ENCODE data around the gene SWT1.
"Not testable (repeated sequence)": the region's sequence is repeated elsewhere in the genome, so short reads cannot be mapped to it uniquely, and the experiment has no call there.

Gene SWT1

DNA sequence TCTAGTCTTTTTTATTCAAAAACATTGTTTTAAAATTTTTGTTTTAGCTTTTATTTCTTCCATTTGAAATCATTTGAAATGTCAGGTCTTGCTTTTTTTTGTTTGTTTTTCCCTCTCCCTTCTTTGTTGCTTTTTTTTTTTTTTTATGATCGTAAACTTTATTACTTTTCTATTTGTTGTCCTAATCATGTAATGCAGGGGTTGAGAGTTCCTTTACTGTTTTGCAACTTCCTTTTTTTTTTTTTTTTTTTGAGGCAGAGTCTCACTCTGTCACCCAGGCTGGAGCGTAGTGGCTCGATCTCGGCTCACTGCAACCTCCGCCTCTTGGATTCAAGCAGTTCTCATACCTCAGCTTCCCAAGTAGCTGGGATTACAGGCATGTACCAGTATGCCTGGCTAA, 135.3 kb downstream of the SWT1 start:
- DNase-seq: no peak

DNA sequence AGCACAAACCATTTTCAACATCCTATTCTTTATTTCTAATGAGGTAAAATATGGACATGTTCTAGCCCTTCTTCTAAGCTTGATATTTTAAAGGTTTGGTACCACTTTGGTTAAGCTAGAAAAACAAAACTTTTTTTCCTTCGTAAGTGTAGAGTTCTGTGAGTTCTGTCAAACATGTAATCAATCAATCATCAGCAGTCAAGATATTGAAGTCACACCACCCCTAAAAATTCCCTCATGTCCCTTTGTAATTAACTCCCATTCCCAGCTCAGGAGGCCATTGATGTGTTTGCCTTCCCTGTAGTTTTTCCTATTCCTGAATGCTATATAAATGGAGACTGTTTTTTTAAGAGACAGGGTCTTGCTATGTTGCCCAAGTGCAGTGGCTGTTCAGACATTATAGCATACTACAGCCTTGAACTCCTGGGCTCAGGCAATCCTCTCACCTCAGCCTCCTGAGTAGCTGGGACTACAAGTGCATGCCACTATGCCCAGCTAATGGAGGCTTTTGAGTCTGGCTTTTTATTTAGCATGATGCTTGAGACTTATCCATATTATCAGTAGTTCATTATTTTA, 137.1 kb downstream of the SWT1 start:
- DNase-seq: no peak

DNA sequence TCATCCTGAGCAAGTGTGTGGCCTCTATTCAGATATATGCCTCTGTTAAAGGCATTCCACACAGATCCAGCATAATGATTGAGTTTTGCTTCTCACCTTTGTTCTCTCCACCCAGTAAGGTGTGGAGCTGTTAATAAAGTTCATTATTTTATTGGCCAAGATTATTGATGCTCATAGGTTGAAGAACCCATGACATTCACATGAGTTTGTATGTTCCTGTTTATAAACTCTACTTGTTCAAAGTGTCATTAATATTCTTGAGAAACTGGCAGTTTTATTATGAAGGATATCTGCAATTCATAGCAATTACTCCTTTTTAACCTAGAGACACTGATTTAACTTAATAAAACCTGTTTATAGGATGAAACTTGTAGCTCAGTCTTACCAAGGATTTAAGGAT, 138.1 kb downstream of the SWT1 start:
- no peak for DNase-seq

DNA sequence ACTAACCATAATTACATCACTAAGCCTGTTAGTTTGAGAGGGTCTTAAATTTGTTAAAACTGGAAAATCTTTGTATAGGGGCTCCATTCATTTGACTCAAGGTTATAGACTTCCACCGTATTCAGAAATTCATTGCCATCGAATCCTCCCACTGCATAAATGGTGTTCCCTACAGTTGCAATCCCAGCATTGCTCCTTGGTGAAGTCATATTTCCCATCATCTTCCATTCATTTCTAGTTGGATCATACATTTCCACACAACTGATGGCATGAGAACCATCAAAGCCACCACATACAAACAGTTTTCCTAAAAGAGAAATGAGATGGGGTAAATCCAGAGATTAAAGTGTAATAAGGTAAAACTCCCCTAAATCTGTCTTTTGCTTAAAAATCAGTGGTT, 141.0 kb downstream of the SWT1 start:
- DNase-seq: no peak

DNA sequence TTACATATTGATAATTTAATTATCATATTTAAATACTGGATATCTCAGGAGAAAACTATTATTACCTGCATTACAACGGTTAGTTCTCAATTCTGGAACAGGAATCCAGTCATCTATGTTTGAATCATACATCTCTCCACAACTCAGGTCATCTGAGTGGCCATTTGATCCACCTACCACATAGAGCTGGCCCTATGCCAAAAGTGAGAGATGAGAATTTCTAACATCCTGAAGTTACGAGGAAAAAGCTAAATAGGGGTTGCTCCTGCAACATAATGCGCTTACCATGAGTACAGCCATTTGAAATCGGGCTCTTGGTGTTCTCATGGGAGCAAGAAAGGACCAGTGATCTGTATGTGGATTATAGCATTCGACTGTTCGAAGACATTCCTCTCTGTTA, 143.2 kb downstream of the SWT1 start:
- DNase-seq: no peak

DNA sequence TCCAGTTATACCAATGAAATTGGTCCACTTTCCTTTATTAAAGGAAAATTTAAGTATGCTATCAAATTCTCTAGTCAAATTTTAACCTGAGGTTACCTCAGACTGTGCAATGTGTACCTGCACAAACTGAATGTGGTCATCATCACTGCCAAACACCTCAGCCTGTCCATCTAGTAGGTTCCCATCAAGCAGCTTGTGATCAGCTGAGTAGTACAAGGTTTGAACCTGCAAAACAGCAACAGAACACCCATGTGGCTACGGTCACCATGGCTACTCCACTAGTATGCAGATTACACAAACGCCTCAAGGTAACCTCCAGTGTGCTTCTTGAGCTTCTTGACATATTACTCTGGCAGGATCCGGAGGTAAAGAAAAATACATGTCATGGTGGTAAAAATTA, 148.5 kb downstream of the SWT1 start:
- DNase-seq: no peak

DNA sequence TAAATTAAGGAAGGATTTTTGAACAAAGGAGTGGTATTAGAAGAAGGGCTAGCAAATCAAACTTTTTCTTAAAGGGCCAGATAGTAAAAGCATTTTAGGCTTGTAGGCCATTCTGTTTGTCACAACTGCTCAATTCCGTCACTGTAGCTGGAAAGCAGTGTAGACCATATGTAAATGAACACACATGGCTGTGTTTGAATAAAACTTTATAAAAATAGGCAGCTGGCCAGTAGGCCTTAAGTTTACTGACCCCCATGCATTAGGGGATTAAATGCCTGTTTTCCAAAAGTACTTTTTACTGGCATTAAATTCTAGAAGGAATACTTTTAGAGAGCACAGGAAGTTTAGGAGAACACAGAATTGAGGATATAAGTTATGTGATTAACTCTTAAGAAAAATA, 151.2 kb downstream of the SWT1 start:
- DNase-seq: no peak

DNA sequence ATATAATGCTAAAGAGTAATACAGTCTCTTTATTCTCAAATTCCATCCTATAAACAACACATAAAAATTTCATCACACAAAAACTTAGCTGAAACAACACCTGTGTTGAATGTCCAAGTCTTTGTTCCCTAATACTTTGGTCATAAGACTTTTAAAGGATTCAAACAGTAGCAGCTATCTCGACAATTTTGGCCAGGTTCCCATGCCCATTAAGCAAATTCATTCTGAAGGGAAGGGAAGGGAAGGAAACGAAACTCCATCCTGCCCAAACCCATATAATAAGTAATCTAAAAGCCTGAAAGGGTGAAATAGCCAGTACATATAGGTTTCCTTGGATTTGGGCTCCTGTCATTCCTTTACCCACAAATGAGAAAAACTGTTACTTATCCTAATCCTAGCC, 152.6 kb downstream of the SWT1 start:
- DNase-seq: no peak

DNA sequence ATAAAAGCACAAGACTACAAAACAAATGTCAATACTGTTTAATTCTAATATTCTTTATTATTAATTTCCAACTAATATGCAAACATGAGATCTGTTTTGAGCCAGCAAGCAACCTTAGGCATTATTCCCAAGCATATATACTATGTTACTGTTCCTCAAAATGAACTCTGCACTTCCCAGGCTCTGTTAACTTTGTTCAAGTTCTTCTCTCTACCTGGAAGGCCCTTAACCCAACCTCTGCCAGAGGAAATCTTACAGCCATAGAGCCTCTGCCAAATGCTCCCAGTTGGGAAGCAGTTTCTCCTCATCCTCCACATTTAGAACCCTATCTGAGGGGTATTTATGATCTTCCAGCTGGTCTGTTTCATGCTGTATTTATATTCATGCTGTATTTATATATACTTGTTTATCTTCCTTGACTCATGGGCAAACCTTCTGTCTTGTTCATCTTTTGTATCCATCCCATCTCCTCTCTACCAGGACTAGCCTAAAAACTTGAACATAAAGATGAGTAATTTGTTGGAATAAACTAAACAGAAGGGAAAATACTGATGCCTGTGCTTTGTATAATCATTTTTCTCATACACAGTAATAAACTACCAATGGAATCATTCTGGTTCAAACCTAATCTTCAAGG, 154.7 kb downstream of the SWT1 start:
- DNase-seq: no peak

DNA sequence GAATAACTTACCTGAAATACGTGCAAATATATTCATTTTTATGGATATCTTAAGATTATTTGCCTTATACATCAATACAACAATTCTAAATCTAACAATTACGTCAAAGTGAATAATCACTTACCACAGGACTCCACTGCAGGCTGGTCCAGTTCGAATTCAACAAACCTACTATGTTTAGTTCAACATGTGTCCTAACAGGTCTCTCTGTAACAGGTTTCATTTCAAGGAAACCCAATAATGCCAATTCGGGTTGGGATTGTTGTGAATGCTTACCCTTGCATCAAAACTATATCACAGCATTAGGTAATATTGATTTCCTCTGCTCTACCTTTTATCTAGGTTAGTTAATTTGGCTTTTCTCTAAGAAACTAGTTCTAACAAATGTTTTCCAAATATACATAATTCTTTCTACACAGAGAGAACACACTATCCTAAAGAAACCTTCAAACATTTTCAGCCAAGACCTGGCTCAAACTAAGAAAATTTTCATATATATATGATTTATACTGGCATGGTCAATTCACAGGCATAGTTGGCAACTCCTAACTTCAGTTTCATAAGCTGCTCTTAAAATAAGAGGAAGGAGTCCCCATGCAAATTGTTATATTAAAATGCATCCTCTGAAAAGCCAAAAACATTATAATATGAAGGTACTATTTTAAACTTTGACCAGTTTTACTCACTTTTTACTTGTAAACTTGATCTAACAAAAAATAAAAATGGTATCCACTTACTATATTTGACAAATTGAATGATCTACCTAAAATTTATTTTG, 155.6 kb downstream of the SWT1 start:
- DNase-seq: no peak

DNA sequence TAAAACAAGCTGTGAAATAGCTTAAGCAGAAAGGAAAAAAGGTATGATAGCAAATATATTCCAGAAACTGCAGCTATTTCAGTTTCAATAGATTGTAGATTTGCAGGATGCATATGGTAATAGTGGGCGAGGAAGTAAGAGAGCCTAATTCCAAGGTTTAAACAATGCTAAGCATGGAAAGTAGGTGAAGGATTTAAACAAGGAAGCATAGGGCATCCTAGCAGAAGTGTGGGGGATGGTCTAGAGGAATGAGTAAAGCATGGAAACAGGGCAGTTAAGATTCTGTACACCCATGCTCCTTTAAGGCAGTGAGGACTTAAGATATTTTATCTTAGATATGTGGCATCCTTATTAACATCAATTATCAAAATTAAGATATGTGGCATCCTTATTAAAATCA, 157.4 kb downstream of the SWT1 start:
- DNase-seq: no peak

DNA sequence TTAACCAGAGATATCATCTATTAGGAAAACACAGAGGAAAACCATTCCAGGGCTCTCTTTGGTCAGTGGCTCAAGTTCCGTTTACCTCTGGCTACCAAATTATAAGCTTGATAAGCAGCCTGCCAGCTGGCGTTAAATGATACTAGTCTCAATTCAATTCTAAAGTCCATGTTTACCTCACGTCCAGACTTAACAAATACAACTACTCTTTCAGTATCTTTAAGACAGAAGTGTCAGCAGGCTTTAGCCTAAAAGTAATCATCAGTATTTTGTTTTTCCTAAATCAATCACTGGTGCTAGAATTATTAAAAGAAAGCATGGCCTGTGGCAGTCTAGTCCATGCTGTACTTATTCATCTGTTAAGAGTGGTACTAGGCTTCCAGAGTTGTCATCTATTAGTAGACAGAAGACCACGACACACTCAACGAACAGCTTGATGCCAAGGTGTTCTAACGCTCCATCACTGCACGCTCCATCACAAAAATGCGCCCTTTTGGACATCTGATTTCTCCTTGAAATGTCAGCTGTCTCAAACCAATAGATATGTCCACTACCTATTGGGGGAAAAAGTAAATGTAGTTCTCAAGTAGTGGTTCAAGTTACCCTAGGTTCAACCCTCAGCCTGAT, 158.6 kb downstream of the SWT1 start:
- peak; percentile 30 for DNase-seq

DNA sequence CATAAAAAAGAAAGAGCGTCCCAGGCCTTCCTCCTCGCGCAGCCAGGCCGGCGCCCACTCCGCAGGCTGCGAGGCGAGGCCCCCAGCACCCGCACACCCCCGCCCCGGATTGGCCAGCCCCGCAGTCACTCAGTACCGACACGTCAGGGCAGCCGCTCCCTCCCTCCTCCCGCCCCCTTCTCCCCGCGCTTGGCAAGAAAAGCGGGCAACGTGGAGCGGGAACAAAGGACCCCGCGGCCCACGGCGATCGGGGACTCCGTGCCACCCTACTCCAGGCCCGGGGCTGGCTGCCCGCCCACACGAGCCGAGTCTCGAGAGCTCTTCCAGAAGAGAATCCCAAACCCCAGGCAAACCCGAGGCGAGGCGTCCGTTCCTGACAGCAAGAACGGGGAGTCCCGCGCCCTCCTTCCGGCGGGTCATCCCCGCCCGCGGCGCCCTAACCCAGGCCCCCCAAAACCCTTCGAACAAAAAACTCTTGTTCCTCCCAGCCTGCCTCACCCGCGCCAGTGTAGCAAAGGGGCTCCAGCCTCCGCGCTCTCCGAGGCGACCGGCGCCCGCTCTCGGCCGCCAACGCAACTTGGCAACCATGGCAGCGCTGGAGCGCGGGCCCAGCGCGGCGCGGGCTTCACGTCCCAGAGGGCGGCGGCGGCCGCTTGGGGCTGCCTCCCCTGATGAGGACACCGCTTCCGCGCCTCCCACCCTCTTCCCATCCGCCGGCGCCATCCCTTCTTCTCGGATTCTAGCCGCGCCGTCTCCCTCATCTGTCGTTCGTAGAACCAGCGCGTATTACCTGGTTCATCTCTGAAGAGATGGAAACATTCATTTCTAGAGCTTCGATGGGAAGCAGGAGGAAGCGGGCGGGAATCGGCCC, 159.4 kb downstream of the SWT1 start:
- DNase-seq: peak; percentile 53

DNA sequence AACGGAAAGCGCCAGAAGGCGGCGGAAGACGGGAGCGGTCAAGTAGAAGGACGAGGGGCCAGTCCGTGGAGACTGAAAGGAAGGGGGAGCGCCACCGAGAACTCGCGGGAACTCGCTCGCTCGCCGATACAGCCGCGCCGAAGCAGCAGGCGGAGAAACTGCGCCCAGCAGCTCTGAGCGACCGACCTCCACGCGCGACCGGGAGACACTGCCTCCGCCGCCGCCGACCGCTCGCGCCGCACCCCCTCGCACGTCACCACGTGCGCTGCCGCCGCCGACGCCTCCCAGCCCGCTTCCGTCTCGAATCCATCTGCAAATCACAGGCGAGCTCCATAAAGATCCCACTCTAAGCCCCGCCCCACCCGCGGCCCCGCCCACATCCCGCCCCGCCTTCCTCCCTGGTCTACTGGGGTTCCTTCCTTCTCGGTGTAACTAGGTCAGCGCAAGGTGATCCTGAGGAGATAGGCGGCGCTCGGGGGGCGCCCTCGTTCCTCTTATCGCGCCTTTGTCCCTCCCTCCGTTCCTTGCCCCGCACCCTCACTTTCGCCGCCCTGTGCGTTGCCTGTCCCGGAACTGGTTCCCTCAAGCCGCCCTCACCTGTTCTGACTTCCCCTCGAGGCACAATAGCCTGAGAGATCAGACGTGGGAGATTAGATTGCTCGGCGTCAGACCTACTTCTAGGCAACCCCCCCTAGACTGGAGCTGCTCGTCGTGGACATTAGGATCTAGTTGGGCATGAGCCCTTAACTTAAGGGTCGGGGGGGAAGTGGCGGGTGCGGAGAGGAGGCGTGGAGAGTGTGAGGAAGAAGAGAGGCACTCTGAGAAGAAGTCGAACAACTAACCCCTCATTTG, 160.3 kb downstream of the SWT1 start, which contains the start of gene IVNS1ABP:
TSS of gene IVNS1ABP (minus strand) at position 210 of the 852 bp plus-strand sequence. CDS start 7,750 bp downstream, outside the sequence.
- DNase-seq: peak; percentile 90

DNA sequence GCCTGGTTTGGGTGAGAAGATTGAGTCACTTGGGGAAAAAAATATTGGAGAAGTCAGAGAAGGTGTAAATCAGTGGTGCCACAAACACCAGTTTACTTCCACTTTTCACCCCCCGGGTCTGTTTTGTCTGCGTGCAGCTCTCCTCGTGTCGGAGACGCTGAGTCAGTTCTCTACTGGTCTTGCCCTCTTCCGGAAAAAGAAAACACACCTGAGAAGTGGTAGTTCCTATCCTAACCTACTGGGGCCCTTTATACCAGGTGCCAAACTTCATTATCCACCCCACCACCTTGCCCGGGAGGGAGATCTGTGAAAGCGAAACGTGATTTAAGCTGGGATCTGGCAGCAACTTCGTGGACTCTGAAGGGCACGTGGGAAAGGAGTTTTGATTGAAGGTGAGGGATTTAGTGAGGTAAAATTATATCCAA, 160.9 kb downstream of the SWT1 start:
- DNase-seq: no peak

DNA sequence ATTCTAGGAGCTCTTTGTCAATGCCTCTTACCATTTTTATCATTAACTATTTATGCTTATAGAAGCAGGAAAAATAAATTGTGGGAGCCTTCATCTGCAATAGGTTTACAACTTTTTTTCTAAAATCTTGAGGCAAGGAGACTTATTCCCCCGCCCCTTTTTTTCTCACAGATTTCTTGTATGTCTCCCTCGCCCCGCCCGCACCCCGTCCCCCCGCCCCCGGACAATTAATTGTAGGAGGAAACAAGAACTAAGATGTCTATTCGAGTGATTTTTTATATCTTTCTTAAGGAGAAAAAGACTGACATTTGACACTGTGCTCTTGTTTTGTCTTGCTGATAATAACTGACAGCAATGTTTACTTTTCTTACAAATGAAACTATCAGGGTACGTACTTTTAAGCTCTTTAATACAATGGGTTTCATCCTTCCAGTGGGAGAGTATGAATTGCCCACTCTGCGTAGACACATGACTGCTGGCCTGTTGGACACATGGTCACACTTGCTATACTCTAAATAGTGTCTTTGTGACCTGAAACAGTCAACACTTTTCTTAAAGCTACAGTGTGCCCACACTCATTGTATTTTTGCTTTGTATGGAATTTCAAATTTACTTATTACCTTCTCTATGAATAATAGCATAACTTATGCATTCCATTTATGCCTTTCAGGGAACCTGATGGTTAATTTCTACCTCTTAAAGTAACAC, 161.6 kb downstream of the SWT1 start:
- DNase-seq: no peak

DNA sequence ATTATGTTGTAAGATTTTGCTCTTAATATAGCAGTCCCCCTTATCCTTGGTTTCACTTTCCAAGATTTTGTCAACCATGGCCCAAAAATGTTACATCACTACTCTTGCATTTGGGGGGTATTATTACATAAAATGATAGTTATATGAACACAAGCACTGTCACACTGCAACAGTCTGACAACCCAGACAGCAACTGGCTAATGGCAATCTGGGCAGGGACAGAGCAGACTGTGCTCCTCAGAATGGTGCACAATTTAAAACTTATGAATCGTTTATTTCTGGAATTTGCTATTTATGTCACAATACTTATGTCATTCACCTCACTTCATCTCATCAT, 162.1 kb downstream of the SWT1 start:
- DNase-seq: no peak

DNA sequence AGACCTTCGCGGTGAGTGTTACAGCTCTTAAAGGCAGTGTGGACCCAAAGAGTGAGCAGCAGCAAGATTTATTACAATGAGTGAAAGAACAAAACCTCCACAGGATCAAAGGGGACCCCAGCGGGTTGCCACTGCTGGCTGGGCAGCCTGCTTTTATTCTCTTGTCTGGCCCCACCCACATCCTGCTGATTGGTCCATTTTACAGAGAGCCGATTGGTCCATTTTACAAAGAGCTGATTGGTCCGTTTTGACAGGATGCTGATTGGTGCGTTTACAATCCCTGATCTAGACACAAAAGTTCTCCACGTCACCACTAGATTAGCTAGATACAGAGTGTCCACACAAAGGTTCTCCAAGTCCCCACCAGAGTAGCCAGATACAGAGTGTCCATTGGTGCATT, 164.1 kb downstream of the SWT1 start:
- DNase-seq: not testable (repeated sequence)

DNA sequence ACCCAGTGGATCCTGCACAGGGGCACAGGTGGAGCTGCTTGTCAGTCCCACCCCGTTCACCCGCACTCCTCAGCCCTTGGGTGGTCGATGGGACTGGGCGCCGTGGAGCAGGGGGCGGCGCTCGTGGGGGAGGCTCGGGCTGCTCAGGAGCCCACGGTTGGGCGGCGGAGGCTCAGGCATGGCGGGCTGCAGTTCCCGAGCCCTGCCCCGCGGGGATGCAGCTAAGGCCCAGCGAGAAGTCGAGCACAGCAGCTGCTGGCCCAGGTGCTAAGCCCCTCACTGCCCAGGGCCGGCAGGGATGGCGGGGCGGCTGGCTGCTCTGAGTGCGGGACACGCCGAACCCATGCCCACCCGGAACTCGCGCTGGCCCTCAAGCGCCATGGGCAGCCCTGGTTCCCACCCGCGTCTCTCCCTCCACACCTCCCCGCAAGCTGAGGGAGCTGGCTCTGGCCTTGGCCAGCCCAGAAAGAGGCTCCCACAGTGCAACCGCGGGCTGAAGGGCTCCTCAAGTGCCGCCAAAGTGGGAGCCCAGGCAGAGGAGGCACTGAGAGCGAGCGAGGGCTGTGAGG, 164.8 kb downstream of the SWT1 start:
- not testable (repeated sequence) for DNase-seq

DNA sequence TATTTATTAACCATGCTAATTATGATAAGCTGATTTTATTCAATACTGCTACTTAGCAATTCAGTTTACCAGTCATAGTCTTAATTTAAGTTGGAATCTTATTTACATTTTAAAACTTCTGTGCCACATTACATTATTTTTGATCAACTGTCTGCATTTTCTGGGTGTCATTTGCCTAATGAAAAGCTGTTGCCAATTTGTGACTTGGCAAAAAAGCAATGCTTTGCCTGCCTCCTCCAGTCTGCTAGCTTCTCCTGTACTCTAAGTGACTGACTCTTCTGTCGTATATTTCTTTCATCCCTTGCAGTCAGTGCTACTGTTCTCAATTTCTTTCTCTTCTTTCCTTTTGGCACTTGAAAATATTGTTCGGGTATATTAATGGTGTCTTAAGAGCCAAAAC, 165.7 kb downstream of the SWT1 start:
- no peak for DNase-seq

DNA sequence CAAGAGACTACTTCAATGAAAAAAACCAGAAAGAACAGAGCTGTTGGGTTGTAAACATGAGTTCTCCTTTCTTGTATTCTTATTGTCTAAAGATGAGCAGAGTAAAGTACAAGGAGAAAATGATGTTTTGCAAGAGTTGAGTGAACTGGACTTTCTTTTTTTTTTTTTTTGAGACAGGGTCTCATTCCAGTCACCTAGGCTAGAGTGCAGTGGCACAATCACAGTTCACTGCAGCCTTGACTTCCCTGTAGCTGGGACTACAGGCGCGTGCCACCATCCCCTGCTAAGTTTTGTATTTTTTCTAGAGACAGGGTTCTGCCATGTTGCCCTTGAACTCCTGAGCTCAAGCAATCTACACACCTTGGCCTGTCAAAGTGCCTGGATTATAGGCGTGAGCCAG, 167.2 kb downstream of the SWT1 start:
- no peak for DNase-seq

Measured in NCI-H748 treated with DMSO at 0.1 percent for 48 hours (cell line).